Panc1 (cell line): ENCODE data around the gene ASCL3. TPM values are rescaled to one million over a fixed set of nuclear protein-coding genes. Genes with fewer than 3 reads are reported as not detected.

ENCODE experiments used
- ATAC-seq: fragments of 200-7000 bp; cut with Tn5 transposase; 2 replicates; pipeline ENCODE4 v1.9.1; 2020; ENCODE audit warnings: mild to moderate bottlenecking, moderate library complexity
- BruUV-seq: library from RNA; stranded (reverse); fragments of 400-500 nt; replicated peaks from 2 replicates; lab custom pipeline; 2021; lab: Mats Ljungman, UMichigan
- CTCF ChIA-PET: fragments of 300-600 bp; sonication (Branson Sonifier 250); formaldehyde crosslinking; loops from one replicate; lab custom pipeline; 2022; ENCODE audit warnings: antibody characterized with exemption; lab: Charles Lee
- POLR2A ChIA-PET: fragments of 300-600 bp; sonication (Branson Sonifier 250); formaldehyde crosslinking; loops from one replicate; lab custom pipeline; 2022; ENCODE audit warnings: antibody characterized with exemption; lab: Charles Lee
- DNase-seq: peaks from one replicate; pipeline ENCODE4 v3.0.0-alpha.2; 2010; ENCODE audit warnings: low read depth, low spot score
- H3K27ac ChIP-seq: 2 replicates; pipeline ENCODE4 v1.5.1; 2011; ENCODE audit warnings: mild to moderate bottlenecking, low read length, inconsistent platforms
- H3K27me3 ChIP-seq: fragments of 200-500 bp; sonication (Bioruptor generic); 2 replicates; pipeline ENCODE4 v1.6.0; 2014; ENCODE audit warnings: low read length, inconsistent platforms; ENCODE audit not compliant: control insufficient read depth, insufficient read depth
- H3K36me3 ChIP-seq: fragments of 200-500 bp; sonication (Bioruptor generic); 2 replicates; pipeline ENCODE4 v1.5.1; 2014; ENCODE audit warnings: inconsistent platforms, mild to moderate bottlenecking, low read length, moderate library complexity; ENCODE audit not compliant: control insufficient read depth, insufficient read depth
- H3K4me1 ChIP-seq: 2 replicates; pipeline ENCODE4 v1.5.1; 2011; ENCODE audit warnings: inconsistent platforms, mild to moderate bottlenecking, low read length, moderate library complexity; ENCODE audit not compliant: control insufficient read depth, insufficient read depth
- H3K4me3 ChIP-seq, 2 experiments: 2 replicates each; pipeline ENCODE4 v1.5.1; 2011 to 2012; ENCODE audit warnings: low read depth in 2 of 2, low read length in 2 of 2, mild to moderate bottlenecking in 2 of 2, inconsistent platforms in 1 of 2, moderate library complexity in 1 of 2
- H3K9me3 ChIP-seq: fragments of 200-500 bp; sonication (Bioruptor generic); 2 replicates; pipeline ENCODE4 v1.5.1; 2014; ENCODE audit warnings: low read depth, mild to moderate bottlenecking, inconsistent platforms, low read length, moderate library complexity; ENCODE audit not compliant: control insufficient read depth, insufficient read depth
- POLR2AphosphoS5 ChIP-seq: IDR thresholded peaks from 2 replicates; pipeline ENCODE4 v1.6.1; 2012; ENCODE audit warnings: mild to moderate bottlenecking, low read depth, low read length, moderate library complexity
- SIN3A ChIP-seq: IDR thresholded peaks from 2 replicates; pipeline ENCODE4 v1.6.1; 2012; ENCODE audit warnings: low read depth, mild to moderate bottlenecking, low read length, moderate library complexity, borderline replicate concordance; ENCODE audit not compliant: insufficient read depth
- TCF7L2 ChIP-seq: IDR thresholded peaks from 2 replicates; pipeline ENCODE4 v1.6.1; 2011; ENCODE audit warnings: mild to moderate bottlenecking, low read depth, low read length, inconsistent platforms
- in situ Hi-C: cut with HindIII; loops from 2 replicates; pipeline ENCODE4 v1.10.0; 2016; ENCODE audit warnings: low sequenced_read_pairs, low pct_unique_long_range_greater_than_20kb
- intact Hi-C: fragments of 100-400 bp; cut with micrococcal nuclease; formaldehyde crosslinking; loops from one replicate; pipeline ENCODE4 v1.10.0; 2022; ENCODE audit not compliant: unreplicated experiment
- total RNA-seq: library from RNA; stranded (reverse); gene quantifications from one replicate; pipeline ENCODE4 v1.2.1, GENCODE V29; 2021; ENCODE audit not compliant: unreplicated experiment
- TF ChIP-seq, protein P1 (sequence below): fragments of 450-650 bp; IDR thresholded peaks from 2 replicates; pipeline ENCODE4 v1.5.1; 2017; ENCODE audit warnings: mild to moderate bottlenecking
- TF ChIP-seq, protein P2 (sequence below), 2 experiments: IDR thresholded peaks; 2 replicates each; pipeline ENCODE4 v1.6.1; 2011 to 2012; ENCODE audit warnings: low read depth in 2 of 2, control low read depth in 1 of 2, low read length in 1 of 2, mild to moderate bottlenecking in 1 of 2, moderate library complexity in 1 of 2; ENCODE audit not compliant: insufficient read depth in 1 of 2

The ASCL3 gene
- total RNA-seq, 1 experiment from 2014 or later, result not detected

GRCh38 chr11:8971924-8972316 is 29.1 kb upstream of the ASCL3 start:
- ChIA-PET CTCF (no interaction called here), POLR2A (no interaction called here)
- H3K27ac ChIP-seq, result no peak overlapping the region

GRCh38 chr11:8971196-8971923 is 28.5 kb upstream of the ASCL3 start:
- TF ChIP-seq, protein P1, sequence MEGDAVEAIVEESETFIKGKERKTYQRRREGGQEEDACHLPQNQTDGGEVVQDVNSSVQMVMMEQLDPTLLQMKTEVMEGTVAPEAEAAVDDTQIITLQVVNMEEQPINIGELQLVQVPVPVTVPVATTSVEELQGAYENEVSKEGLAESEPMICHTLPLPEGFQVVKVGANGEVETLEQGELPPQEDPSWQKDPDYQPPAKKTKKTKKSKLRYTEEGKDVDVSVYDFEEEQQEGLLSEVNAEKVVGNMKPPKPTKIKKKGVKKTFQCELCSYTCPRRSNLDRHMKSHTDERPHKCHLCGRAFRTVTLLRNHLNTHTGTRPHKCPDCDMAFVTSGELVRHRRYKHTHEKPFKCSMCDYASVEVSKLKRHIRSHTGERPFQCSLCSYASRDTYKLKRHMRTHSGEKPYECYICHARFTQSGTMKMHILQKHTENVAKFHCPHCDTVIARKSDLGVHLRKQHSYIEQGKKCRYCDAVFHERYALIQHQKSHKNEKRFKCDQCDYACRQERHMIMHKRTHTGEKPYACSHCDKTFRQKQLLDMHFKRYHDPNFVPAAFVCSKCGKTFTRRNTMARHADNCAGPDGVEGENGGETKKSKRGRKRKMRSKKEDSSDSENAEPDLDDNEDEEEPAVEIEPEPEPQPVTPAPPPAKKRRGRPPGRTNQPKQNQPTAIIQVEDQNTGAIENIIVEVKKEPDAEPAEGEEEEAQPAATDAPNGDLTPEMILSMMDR, result no peak
- TF ChIP-seq SIN3A (no peak), POLR2AphosphoS5 (no peak), TCF7L2 (no peak)
- TF ChIP-seq, protein P2, sequence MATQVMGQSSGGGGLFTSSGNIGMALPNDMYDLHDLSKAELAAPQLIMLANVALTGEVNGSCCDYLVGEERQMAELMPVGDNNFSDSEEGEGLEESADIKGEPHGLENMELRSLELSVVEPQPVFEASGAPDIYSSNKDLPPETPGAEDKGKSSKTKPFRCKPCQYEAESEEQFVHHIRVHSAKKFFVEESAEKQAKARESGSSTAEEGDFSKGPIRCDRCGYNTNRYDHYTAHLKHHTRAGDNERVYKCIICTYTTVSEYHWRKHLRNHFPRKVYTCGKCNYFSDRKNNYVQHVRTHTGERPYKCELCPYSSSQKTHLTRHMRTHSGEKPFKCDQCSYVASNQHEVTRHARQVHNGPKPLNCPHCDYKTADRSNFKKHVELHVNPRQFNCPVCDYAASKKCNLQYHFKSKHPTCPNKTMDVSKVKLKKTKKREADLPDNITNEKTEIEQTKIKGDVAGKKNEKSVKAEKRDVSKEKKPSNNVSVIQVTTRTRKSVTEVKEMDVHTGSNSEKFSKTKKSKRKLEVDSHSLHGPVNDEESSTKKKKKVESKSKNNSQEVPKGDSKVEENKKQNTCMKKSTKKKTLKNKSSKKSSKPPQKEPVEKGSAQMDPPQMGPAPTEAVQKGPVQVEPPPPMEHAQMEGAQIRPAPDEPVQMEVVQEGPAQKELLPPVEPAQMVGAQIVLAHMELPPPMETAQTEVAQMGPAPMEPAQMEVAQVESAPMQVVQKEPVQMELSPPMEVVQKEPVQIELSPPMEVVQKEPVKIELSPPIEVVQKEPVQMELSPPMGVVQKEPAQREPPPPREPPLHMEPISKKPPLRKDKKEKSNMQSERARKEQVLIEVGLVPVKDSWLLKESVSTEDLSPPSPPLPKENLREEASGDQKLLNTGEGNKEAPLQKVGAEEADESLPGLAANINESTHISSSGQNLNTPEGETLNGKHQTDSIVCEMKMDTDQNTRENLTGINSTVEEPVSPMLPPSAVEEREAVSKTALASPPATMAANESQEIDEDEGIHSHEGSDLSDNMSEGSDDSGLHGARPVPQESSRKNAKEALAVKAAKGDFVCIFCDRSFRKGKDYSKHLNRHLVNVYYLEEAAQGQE (IDR thresholded peaks at IDR 0.05; ENCODE audit: insufficient read depth in 1 of 2, low read depth in 2 of 2, low read length in 1 of 2), result no peak
- in situ Hi-C loops (no loop called here), intact Hi-C loops (no loop called here)
- no peaks in the 10 kb centered on the region for H3K36me3 ChIP-seq
- ATAC-seq (no peak), DNase-seq (no peak)
- POLR2A ChIA-PET, result no interaction called here
- H3K4me1 ChIP-seq, result no peaks in the 10 kb centered on the region
- H3K4me3 ChIP-seq, result no peak overlapping the region
- no peak overlapping the region for H3K27ac ChIP-seq
- CTCF ChIA-PET, result no interaction called here
- H3K9me3 ChIP-seq, result no peaks in the 10 kb centered on the region
- no peaks in the 10 kb centered on the region for H3K27me3 ChIP-seq
- BruUV-seq, result TSS peak; percentile 31

More at GRCh38 chr11:8971924-8972316, 29.1 kb upstream of the ASCL3 start:
- in situ Hi-C loops (no loop called here), intact Hi-C loops (no loop called here)
- Histone ChIP-seq H3K36me3 (no peaks in the 10 kb centered on the region), H3K9me3 (no peaks in the 10 kb centered on the region), H3K4me3 (no peak overlapping the region), H3K4me1 (no peaks in the 10 kb centered on the region), H3K27me3 (no peaks in the 10 kb centered on the region)
- TF ChIP-seq SIN3A (no peak), POLR2AphosphoS5 (no peak), TCF7L2 (no peak)
- TF ChIP-seq, protein P1, result no peak
- TF ChIP-seq, protein P2 (IDR thresholded peaks at IDR 0.05; ENCODE audit: insufficient read depth in 1 of 2, low read depth in 2 of 2, low read length in 1 of 2), result no peak
- DNase-seq (no peak), ATAC-seq (no peak)
- no TSS peak for BruUV-seq
